Body of pancreas (tissue), 4 donors: Measurements from ENCODE around the gene KDF1. TPM values are rescaled to one million over a fixed set of nuclear protein-coding genes. Genes with fewer than 3 reads are reported as not detected.

Experiments
- ATAC-seq: fragments of 150-250 bp; one replicate; pipeline ENCODE4 v1.9.1; 2016
- DNase-seq, 4 donors: peaks; one replicate each; pipeline ENCODE4 v3.0.0-alpha.2; 2019
- H3K27ac ChIP-seq, 4 donors: fragments of 200-600 bp; sonication (generic); 1 replicate in 3 of 4; 2 replicates in 1 of 4; pipeline versions ENCODE4 v1.5.1 to v1.6.1; 2016 to 2019; ENCODE audit warnings: mild to moderate bottlenecking in 1 of 4, mixed read lengths in 1 of 4, moderate library complexity in 1 of 4
- H3K27me3 ChIP-seq, 2 donors: fragments of 200-600 bp; sonication (generic); one replicate each; pipeline ENCODE4 v1.6.0; 2016; ENCODE audit warnings: mild to moderate bottlenecking in 1 of 2
- H3K36me3 ChIP-seq, 2 donors: fragments of 200-600 bp; sonication (generic); replicated peaks in 1 of 2; 2 replicates each; pipeline ENCODE4 v1.5.1; 2016; ENCODE audit warnings: low read depth in 2 of 2; ENCODE audit not compliant: insufficient read depth in 1 of 2
- H3K4me1 ChIP-seq: fragments of 200-600 bp; sonication (generic); one replicate; pipeline ENCODE4 v1.6.0; 2016
- H3K4me3 ChIP-seq, 2 donors: fragments of 200-600 bp; sonication (generic); 1 replicate in 1 of 2; 2 replicates in 1 of 2; pipeline ENCODE4 v1.5.1; 2016 to 2019
- H3K9me3 ChIP-seq, 3 donors: fragments of 200-600 bp; sonication (generic); 1 replicate in 2 of 3; 2 replicates in 1 of 3; pipeline ENCODE4 v1.5.1; 2016
- POLR2A ChIP-seq, 3 donors: fragments of 450-650 bp; IDR thresholded peaks; one replicate each; pipeline ENCODE4 v1.6.1; 2016; ENCODE audit warnings: antibody characterized with exemption in 3 of 3, mild to moderate bottlenecking in 2 of 3
- WGBS, 2 donors: methylation state at CpG; one replicate each; pipeline ENCODE4 v1.1.5; 2017; 5-methylcytosine and 5-hydroxymethylcytosine counted together
- intact Hi-C: fragments of 100-400 bp; cut with DNase I; formaldehyde crosslinking; loops from one replicate; pipeline ENCODE4 v1.15.1; 2023
- total RNA-seq, 2 donors: library from RNA; depleted of rRNA; stranded (reverse); fragments of >200 nt; gene quantifications; one replicate each; pipeline ENCODE4 v1.1.0, GENCODE V29; 2016
- TF ChIP-seq, protein P1 (sequence below), 7 experiments: fragments of 450-650 bp in 4 of 7; fragments of 200-600 bp in 3 of 7; sonication (generic) in 3 of 7; IDR thresholded peaks; one replicate each; pipeline ENCODE4 v1.5.1; 2016 to 2019; ENCODE audit warnings: antibody characterized with exemption in 7 of 7

Gene KDF1
- total RNA-seq, 2 donors from 2014 or later, result 13.8 to 18.7 TPM

DNA sequence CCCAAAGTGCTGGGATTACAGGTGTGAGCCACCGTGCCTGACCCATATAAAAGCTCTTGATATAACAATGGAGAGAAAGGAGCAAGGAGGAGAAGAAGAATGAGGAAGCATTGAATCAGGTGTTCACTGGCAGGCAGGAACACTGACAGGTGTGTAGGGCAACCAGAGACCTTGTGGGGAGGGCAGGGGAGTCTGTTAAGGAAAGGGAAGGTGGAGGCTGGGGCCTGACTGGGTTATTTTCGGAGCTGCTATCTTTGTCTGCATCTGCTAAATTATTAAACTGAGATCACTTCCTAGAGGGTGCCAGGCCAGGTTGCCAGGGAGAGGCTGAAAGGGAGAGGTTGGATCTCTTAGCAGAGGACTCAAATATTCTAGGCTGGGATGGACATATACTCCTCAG, 26.4 kb upstream of the KDF1 start:
- H3K27me3 ChIP-seq, result no peaks in the 10 kb centered on the region
- H3K4me1 ChIP-seq, result peaks cover 33% of the 10 kb centered on the region
- intact Hi-C loops, result no loop called here
- H3K36me3 ChIP-seq, result no peaks in the 10 kb centered on the region
- H3K9me3 ChIP-seq, result no peaks in the 10 kb centered on the region
- ATAC-seq (peak; percentile 54), DNase-seq (peak in 3 of 4 donors; percentile 54 to 64 (median 60))
- WGBS, 2 donors, result 35 to 36% methylated on average over 2 of the region's 2 CpGs
- no peak overlapping the region for H3K4me3 ChIP-seq
- H3K27ac ChIP-seq, result peak overlapping the region; percentile 11 to 69 (median 50)
- TF ChIP-seq, protein P1, sequence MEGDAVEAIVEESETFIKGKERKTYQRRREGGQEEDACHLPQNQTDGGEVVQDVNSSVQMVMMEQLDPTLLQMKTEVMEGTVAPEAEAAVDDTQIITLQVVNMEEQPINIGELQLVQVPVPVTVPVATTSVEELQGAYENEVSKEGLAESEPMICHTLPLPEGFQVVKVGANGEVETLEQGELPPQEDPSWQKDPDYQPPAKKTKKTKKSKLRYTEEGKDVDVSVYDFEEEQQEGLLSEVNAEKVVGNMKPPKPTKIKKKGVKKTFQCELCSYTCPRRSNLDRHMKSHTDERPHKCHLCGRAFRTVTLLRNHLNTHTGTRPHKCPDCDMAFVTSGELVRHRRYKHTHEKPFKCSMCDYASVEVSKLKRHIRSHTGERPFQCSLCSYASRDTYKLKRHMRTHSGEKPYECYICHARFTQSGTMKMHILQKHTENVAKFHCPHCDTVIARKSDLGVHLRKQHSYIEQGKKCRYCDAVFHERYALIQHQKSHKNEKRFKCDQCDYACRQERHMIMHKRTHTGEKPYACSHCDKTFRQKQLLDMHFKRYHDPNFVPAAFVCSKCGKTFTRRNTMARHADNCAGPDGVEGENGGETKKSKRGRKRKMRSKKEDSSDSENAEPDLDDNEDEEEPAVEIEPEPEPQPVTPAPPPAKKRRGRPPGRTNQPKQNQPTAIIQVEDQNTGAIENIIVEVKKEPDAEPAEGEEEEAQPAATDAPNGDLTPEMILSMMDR (IDR thresholded peaks at IDR 0.05), result no peak
- no peak for TF ChIP-seq POLR2A (IDR thresholded peaks at IDR 0.05)

GRCh38 chr1:26984291-26984690, 24.0 kb upstream of the KDF1 start:
- DNase-seq (no peak), ATAC-seq (no peak)
- Histone ChIP-seq H3K4me3 (no peak overlapping the region), H3K36me3 (no peaks in the 10 kb centered on the region), H3K9me3 (no peaks in the 10 kb centered on the region), H3K4me1 (peaks cover 13% of the 10 kb centered on the region), H3K27ac (no peak overlapping the region), H3K27me3 (no peaks in the 10 kb centered on the region)
- intact Hi-C loops, result no loop called here
- TF ChIP-seq, protein P1 (IDR thresholded peaks at IDR 0.05), result no peak
- TF ChIP-seq POLR2A (IDR thresholded peaks at IDR 0.05), result no peak
- WGBS, 2 donors, result 87 to 89% methylated on average over 8 of the region's 8 CpGs

DNA sequence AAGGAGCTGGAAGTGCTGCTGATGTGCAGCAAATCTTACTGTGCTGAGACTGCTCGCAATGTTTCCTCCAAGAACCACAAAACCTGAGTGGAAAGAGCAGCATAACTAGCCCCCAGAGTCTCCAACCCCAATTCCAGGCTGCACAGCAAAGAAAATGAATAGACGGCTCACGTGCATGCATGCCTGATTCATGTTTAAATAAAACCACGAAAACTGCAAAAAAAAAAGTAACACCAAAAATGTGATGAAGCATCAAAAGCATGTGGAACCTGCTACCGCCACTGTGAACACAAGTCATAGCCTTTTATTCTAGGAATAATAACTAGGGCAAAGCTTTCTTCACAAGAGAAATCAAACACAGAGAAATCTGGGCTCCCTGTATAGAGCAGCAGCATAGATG, 23.6 kb upstream of the KDF1 start:
- H3K27me3 ChIP-seq, result no peaks in the 10 kb centered on the region
- intact Hi-C loops, result no loop called here
- no peak for DNase-seq
- H3K9me3 ChIP-seq, result no peaks in the 10 kb centered on the region
- TF ChIP-seq, protein P1 (IDR thresholded peaks at IDR 0.05), result no peak
- TF ChIP-seq POLR2A (IDR thresholded peaks at IDR 0.05), result no peak
- WGBS, 2 donors, result 70 to 86% methylated on average over 5 of the region's 5 CpGs
- no peak overlapping the region for H3K27ac ChIP-seq
- ATAC-seq, result no peak
- peaks cover 13% of the 10 kb centered on the region for H3K4me1 ChIP-seq
- H3K36me3 ChIP-seq, result no peaks in the 10 kb centered on the region
- H3K4me3 ChIP-seq, result no peak overlapping the region

DNA sequence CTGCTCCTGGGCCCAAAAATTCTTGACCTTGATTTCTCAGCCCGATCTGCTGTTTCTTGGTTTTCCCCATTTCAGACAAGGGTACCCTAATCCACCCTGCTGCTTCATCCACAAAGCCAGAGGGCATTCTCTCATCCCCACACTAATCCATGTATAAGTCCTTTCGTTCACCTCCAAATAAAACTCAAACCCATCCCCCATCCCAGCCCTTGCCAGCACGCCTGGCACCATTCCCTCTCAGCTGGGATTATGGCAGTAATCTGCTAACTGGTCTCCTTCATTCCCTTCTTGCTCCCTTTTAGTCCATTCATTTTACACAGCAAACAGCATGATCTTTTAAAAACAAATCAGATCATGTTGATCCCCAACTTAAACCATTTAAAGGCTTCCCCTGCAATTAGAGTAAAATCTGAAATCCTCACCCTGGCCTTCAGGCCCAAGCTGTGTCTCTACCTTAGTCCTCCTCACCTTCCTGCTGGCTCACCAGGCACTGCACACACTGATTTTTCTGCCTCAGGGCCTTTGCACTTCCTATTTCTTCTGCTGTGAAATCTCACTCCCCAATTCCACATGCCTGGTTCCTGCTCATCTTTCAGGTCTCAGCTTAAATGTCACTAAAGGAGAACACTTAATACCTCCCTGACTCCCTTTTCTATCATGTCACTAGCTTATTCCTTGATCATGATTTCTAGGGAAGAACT, 21.0 kb upstream of the KDF1 start:
- Histone ChIP-seq H3K9me3 (no peaks in the 10 kb centered on the region), H3K27me3 (no peaks in the 10 kb centered on the region), H3K36me3 (no peaks in the 10 kb centered on the region), H3K27ac (no peak overlapping the region), H3K4me3 (no peak overlapping the region), H3K4me1 (no peaks in the 10 kb centered on the region)
- WGBS, 2 donors, result 63 to 75% methylated on average over 3 of the region's 3 CpGs
- intact Hi-C loops, result no loop called here
- ATAC-seq (no peak), DNase-seq (no peak)
- no peak for TF ChIP-seq POLR2A (IDR thresholded peaks at IDR 0.05)
- TF ChIP-seq, protein P1 (IDR thresholded peaks at IDR 0.05), result no peak

- DNase-seq (no peak), ATAC-seq (no peak)
- Histone ChIP-seq H3K4me1 (no peaks in the 10 kb centered on the region), H3K9me3 (no peaks in the 10 kb centered on the region), H3K36me3 (no peaks in the 10 kb centered on the region), H3K4me3 (no peak overlapping the region), H3K27ac (no peak overlapping the region), H3K27me3 (no peaks in the 10 kb centered on the region)
- TF ChIP-seq, protein P1 (IDR thresholded peaks at IDR 0.05), result no peak
- no peak for TF ChIP-seq POLR2A (IDR thresholded peaks at IDR 0.05)
- intact Hi-C loops, result loop anchor here (10.0 kb wide), 1 partner anchor 116 kb away; no protein-coding TSS in a partner anchor
- WGBS, 2 donors, result 69 to 78% methylated on average over 2 of the region's 2 CpGs
Observed at GRCh38 chr1:26978901-26979300, 18.6 kb upstream of the KDF1 start.
